ENCODE data around the gene KCND1.

The KCND1 gene

GRCh38 chrX:48957827-48958634 lies 13.6 kb downstream of the KCND1 start:
- peaks cover 15% of the 10 kb centered on the region for H3K36me3 ChIP-seq (ENCODE audit: insufficient read depth, low read length)
- H3K4me3 ChIP-seq (ENCODE audit: low read depth in 1 of 2, low read length in 2 of 2): peak overlapping the region; percentile 36 to 58
- peaks cover 32% of the 10 kb centered on the region for H3K4me1 ChIP-seq (ENCODE audit: insufficient read depth, low read length)
- peak overlapping the region; percentile 90 for H3K27ac ChIP-seq (ENCODE audit: low read depth, low read length)
- H3K27me3 ChIP-seq (ENCODE audit: control insufficient read depth in 1 of 2, insufficient read depth in 2 of 2, low read length in 2 of 2): no peaks in the 10 kb centered on the region
- H3K9me3 ChIP-seq (ENCODE audit: low read length): no peaks in the 10 kb centered on the region
- H3K9ac ChIP-seq (ENCODE audit: low read length): peak overlapping the region; percentile 27

GRCh38 chrX:48957477-48957826 lies 14.2 kb downstream of the KCND1 start, which contains the start of gene OTUD5:
Gene OTUD5 (minus strand): TSS chrX:48957607. CDS start chrX:48957570, 37 bp downstream.
- Histone ChIP-seq H3K36me3 (ENCODE audit: insufficient read depth, low read length) (peaks cover 15% of the 10 kb centered on the region), H3K9me3 (ENCODE audit: low read length) (no peaks in the 10 kb centered on the region), H3K4me3 (ENCODE audit: low read depth in 1 of 2, low read length in 2 of 2) (peak within 1 kb of the TSS; percentile 52 to 58), H3K27me3 (ENCODE audit: control insufficient read depth in 1 of 2, insufficient read depth in 2 of 2, low read length in 2 of 2) (no peaks in the 10 kb centered on the region), H3K27ac (ENCODE audit: low read depth, low read length) (peak within 1 kb of the TSS; percentile 90), H3K4me1 (ENCODE audit: insufficient read depth, low read length) (peaks cover 37% of the 10 kb centered on the region), H3K9ac (ENCODE audit: low read length) (peak within 1 kb of the TSS; percentile 60)

GRCh38 chrX:48956728-48957414 lies 14.8 kb downstream of the KCND1 start:
- Histone ChIP-seq H3K27me3 (ENCODE audit: control insufficient read depth in 1 of 2, insufficient read depth in 2 of 2, low read length in 2 of 2) (no peaks in the 10 kb centered on the region), H3K27ac (ENCODE audit: low read depth, low read length) (peak overlapping the region; percentile 56)

GRCh38 chrX:48948589-48948988 lies 23.1 kb downstream of the KCND1 start:
- Histone ChIP-seq H3K4me1 (ENCODE audit: insufficient read depth, low read length) (peaks cover 14% of the 10 kb centered on the region), H3K27me3 (ENCODE audit: control insufficient read depth in 1 of 2, insufficient read depth in 2 of 2, low read length in 2 of 2) (no peaks in the 10 kb centered on the region), H3K9me3 (ENCODE audit: low read length) (no peaks in the 10 kb centered on the region), H3K27ac (ENCODE audit: low read depth, low read length) (no peak overlapping the region), H3K9ac (ENCODE audit: low read length) (no peak overlapping the region), H3K36me3 (ENCODE audit: insufficient read depth, low read length) (peaks cover 4% of the 10 kb centered on the region), H3K4me3 (ENCODE audit: low read depth in 1 of 2, low read length in 2 of 2) (no peak overlapping the region)

More at GRCh38 chrX:48956728-48957414, 14.8 kb downstream of the KCND1 start:
- Histone ChIP-seq H3K4me3 (ENCODE audit: low read depth in 1 of 2, low read length in 2 of 2) (peak overlapping the region; percentile 52 to 55), H3K4me1 (ENCODE audit: insufficient read depth, low read length) (peaks cover 37% of the 10 kb centered on the region), H3K9me3 (ENCODE audit: low read length) (no peaks in the 10 kb centered on the region), H3K9ac (ENCODE audit: low read length) (peak overlapping the region; percentile 60), H3K36me3 (ENCODE audit: insufficient read depth, low read length) (peaks cover 15% of the 10 kb centered on the region)

- H3K9ac ChIP-seq (ENCODE audit: low read length): no peak overlapping the region
- H3K4me3 ChIP-seq (ENCODE audit: low read depth in 1 of 2, low read length in 2 of 2): no peak overlapping the region
- no peaks in the 10 kb centered on the region for H3K27me3 ChIP-seq (ENCODE audit: control insufficient read depth in 1 of 2, insufficient read depth in 2 of 2, low read length in 2 of 2)
- no peak overlapping the region for H3K27ac ChIP-seq (ENCODE audit: low read depth, low read length)
- H3K9me3 ChIP-seq (ENCODE audit: low read length): no peaks in the 10 kb centered on the region
- H3K4me1 ChIP-seq (ENCODE audit: insufficient read depth, low read length): peaks cover 4% of the 10 kb centered on the region
- H3K36me3 ChIP-seq (ENCODE audit: insufficient read depth, low read length): peaks cover 6% of the 10 kb centered on the region
Measured at GRCh38 chrX:48945517-48946348, 25.9 kb downstream of the KCND1 start.

GRCh38 chrX:48942895-48943294 lies 28.7 kb downstream of the KCND1 start:
- Histone ChIP-seq H3K9me3 (ENCODE audit: low read length) (no peaks in the 10 kb centered on the region), H3K27ac (ENCODE audit: low read depth, low read length) (no peak overlapping the region)

GRCh38 chrX:48940404-48940955 lies 31.2 kb downstream of the KCND1 start:
- Histone ChIP-seq H3K9me3 (ENCODE audit: low read length) (no peaks in the 10 kb centered on the region), H3K27me3 (ENCODE audit: control insufficient read depth in 1 of 2, insufficient read depth in 2 of 2, low read length in 2 of 2) (no peaks in the 10 kb centered on the region), H3K36me3 (ENCODE audit: insufficient read depth, low read length) (peaks cover 12% of the 10 kb centered on the region), H3K4me3 (ENCODE audit: low read depth in 1 of 2, low read length in 2 of 2) (no peak overlapping the region), H3K4me1 (ENCODE audit: insufficient read depth, low read length) (peaks cover 12% of the 10 kb centered on the region), H3K27ac (ENCODE audit: low read depth, low read length) (no peak overlapping the region), H3K9ac (ENCODE audit: low read length) (no peak overlapping the region)

More at GRCh38 chrX:48942895-48943294, 28.7 kb downstream of the KCND1 start:
- Histone ChIP-seq H3K36me3 (ENCODE audit: insufficient read depth, low read length) (peaks cover 12% of the 10 kb centered on the region), H3K4me1 (ENCODE audit: insufficient read depth, low read length) (peaks cover 10% of the 10 kb centered on the region), H3K9ac (ENCODE audit: low read length) (no peak overlapping the region), H3K4me3 (ENCODE audit: low read depth in 1 of 2, low read length in 2 of 2) (no peak overlapping the region), H3K27me3 (ENCODE audit: control insufficient read depth in 1 of 2, insufficient read depth in 2 of 2, low read length in 2 of 2) (no peaks in the 10 kb centered on the region)

- peaks cover 16% of the 10 kb centered on the region for H3K36me3 ChIP-seq (ENCODE audit: insufficient read depth, low read length)
- H3K27ac ChIP-seq (ENCODE audit: low read depth, low read length): no peak overlapping the region
- no peak overlapping the region for H3K9ac ChIP-seq (ENCODE audit: low read length)
- no peaks in the 10 kb centered on the region for H3K9me3 ChIP-seq (ENCODE audit: low read length)
- peaks cover 12% of the 10 kb centered on the region for H3K4me1 ChIP-seq (ENCODE audit: insufficient read depth, low read length)
- H3K4me3 ChIP-seq (ENCODE audit: low read depth in 1 of 2, low read length in 2 of 2): no peak overlapping the region
- H3K27me3 ChIP-seq (ENCODE audit: control insufficient read depth in 1 of 2, insufficient read depth in 2 of 2, low read length in 2 of 2): no peaks in the 10 kb centered on the region
Measured at GRCh38 chrX:48939524-48940228, 32.0 kb downstream of the KCND1 start.

GRCh38 chrX:48938721-48939425 lies 32.8 kb downstream of the KCND1 start:
- Histone ChIP-seq H3K4me3 (ENCODE audit: low read depth in 1 of 2, low read length in 2 of 2) (no peak overlapping the region), H3K36me3 (ENCODE audit: insufficient read depth, low read length) (peaks cover 16% of the 10 kb centered on the region), H3K27ac (ENCODE audit: low read depth, low read length) (no peak overlapping the region), H3K4me1 (ENCODE audit: insufficient read depth, low read length) (peaks cover 12% of the 10 kb centered on the region), H3K9ac (ENCODE audit: low read length) (no peak overlapping the region), H3K27me3 (ENCODE audit: control insufficient read depth in 1 of 2, insufficient read depth in 2 of 2, low read length in 2 of 2) (no peaks in the 10 kb centered on the region), H3K9me3 (ENCODE audit: low read length) (no peaks in the 10 kb centered on the region)
